Activated naive CD8-positive, alpha-beta T cell treated with anti-CD3 and anti-CD28 coated beads, Interleukin-2, amount 10 ng/mL, durations not matched to agents 7 days and 5 days (primary cell): ENCODE measurements around the gene NAT10. TPM values are rescaled to one million over a fixed set of nuclear protein-coding genes. Genes with fewer than 3 reads are reported as not detected.
"Not testable (repeated sequence)": the region's sequence is repeated elsewhere in the genome, so short reads cannot be mapped to it uniquely, and the experiment has no call there.

Experiments used
- ATAC-seq: fragments of 150-1000 bp; cut with Tn5 transposase; one replicate; pipeline ENCODE4 v1.10.0; 2021; ENCODE audit warnings: low read depth, moderate library complexity
- POLR2A ChIA-PET: fragments of 350-600 bp; sonication (Branson Sonifier 250); formaldehyde crosslinking; loops from one replicate; lab custom pipeline; 2021; ENCODE audit warnings: antibody characterized with exemption; lab: Charles Lee
- DNase-seq: peaks from one replicate; pipeline ENCODE4 v3.0.0; 2021
- H3K27ac Mint-ChIP-seq: one replicate; pipeline ENCODE4 v1.8.0; 2022; ENCODE audit warnings: mild to moderate bottlenecking, mixed read lengths
- H3K27me3 Mint-ChIP-seq: one replicate; pipeline ENCODE4 v1.8.0; 2022; ENCODE audit warnings: mild to moderate bottlenecking, moderate library complexity, mixed read lengths
- H3K36me3 Mint-ChIP-seq: one replicate; pipeline ENCODE4 v1.8.0; 2021; ENCODE audit warnings: mild to moderate bottlenecking, mixed read lengths
- H3K4me1 Mint-ChIP-seq: one replicate; pipeline ENCODE4 v1.8.0; 2021; ENCODE audit warnings: mixed read lengths
- H3K4me3 Mint-ChIP-seq: one replicate; pipeline ENCODE4 v1.8.0; 2022; ENCODE audit warnings: mild to moderate bottlenecking, moderate library complexity, mixed read lengths
- H3K9me3 Mint-ChIP-seq: one replicate; pipeline ENCODE4 v1.8.0; 2021; ENCODE audit warnings: mixed read lengths
- total RNA-seq, 2 experiments: library from RNA; stranded (reverse); gene quantifications; one replicate each; pipeline ENCODE4 v1.2.3, GENCODE V29; 2021

The NAT10 gene
- 10 to 100 TPM; 72.7 to 76.3 TPM for total RNA-seq

DNA sequence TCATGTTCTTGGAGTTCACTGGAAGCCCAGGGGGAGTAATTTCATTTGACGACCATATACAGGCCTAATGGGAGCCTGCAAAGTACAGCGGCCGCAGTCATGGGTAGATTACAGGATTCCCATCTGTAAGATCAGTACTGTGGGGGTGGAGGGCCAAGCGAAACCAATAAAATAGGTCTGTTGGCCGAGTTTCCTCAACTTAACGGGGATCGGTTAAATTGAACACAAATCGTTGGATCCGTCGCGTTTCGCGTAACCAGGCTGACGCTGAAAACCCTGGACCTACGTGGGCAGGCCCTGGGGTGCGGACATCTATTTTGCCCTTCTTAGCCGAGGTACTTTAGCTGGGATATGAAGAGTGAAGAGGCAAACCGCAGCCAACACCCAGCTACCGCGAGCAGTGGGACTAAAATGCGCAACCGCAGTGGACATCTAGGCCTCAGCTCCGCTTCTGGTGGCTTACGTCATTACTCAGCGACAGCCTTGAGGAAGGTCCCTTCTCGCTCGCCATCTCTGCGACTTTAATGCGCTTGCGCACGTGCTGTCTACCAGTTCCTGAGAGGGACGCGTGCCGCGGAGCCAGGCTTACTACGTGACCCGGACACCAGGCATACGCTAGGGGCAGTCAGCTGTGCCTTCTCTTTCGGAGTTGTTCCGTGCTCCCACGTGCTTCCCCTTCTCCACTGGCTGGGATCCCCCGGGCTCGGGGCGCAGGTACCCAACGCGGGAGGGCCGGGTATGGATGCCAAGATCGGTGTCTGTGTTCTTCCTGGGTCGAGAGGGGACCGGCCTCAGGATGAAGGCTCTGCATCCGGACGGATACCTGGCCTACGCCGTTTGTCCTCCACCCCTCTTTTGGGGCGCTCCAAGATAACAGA lies at the start of gene NAT10:
Gene NAT10 (plus strand): TSS at position 551 of the 878 bp plus-strand sequence. CDS start 2,597 bp downstream, outside the sequence.
- no peaks in the 10 kb centered on the region for H3K9me3 Mint-ChIP-seq
- peaks cover 42% of the 10 kb centered on the region for H3K4me1 Mint-ChIP-seq
- DNase-seq, result peak; percentile 90
- peak within 1 kb of the TSS; percentile 95 for H3K4me3 Mint-ChIP-seq
- peak within 1 kb of the TSS; percentile 97 for H3K27ac Mint-ChIP-seq
- POLR2A ChIA-PET, result interaction anchor here (0.5 to 2.6 kb wide), 9 partner anchors 8 to 1067 kb away, joined by 3 to 47 read pairs (median 4); partner anchors contain the start of gene CAPRIN1
- peaks cover 18% of the 10 kb centered on the region for H3K36me3 Mint-ChIP-seq
- peak; percentile 95 for ATAC-seq
- no peaks in the 10 kb centered on the region for H3K27me3 Mint-ChIP-seq

DNA sequence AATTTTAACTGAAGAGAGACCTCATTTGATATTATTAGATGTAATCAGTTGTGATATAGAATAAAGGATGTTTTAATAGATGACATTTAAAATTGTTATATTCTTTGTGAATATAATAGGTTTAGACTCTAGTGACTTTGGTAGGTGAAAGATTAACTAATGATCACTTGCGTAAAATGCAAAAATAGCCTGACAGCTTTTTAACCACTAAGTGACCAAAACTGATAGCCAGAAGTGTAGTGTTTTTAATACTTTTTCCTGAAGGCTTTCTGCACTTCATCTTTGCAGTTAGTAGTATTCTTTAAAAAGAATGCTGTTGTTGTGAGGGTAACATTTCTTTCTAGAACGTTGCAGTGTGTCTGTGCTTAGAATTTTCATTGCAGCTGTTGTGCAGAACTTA lies 48.8 kb upstream of the NAT10 start:
- no peak for ATAC-seq
- Mint-ChIP-seq H3K27ac (no peak overlapping the region), H3K27me3 (no peaks in the 10 kb centered on the region), H3K4me3 (no peak overlapping the region), H3K9me3 (no peaks in the 10 kb centered on the region), H3K4me1 (peaks cover 26% of the 10 kb centered on the region), H3K36me3 (peaks cover 34% of the 10 kb centered on the region)
- POLR2A ChIA-PET, result interaction anchor here (1.4 to 1.6 kb wide), 2 partner anchors 50 to 102 kb away, joined by 3 read pairs; no protein-coding TSS in a partner anchor
- DNase-seq, result no peak

DNA sequence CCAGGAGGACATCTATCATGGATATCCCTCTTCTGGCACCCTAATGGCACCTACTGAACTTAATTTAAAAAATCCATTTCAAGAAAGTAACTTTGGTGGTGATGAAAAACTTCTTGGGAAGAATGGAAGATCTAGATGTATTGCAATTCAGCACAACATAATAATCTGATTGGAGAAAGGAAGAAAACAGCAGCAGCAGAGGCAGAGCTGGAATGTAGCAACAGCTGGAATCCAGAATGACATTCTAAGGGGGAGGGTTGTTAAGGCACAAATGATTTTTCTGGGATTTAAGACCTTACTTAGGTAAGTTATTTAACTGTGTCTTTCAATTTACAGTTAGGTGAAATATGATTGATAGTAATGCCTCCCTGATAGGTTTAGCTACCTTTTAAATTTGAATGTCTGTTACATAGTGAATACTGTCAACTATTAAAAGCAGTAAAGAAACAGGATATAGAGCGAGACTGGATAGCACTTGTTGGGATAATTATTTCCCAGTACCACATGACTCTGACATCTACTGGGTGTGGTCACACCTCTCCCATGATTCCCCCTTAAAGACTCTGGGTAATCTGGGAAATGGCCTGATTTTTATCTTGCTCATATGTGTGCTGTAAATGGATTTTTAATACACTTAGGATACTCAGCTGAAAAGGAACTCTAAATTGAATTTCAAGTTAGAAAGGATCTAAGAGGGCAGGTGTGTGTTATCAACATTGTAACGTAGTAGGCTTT lies 42.2 kb upstream of the NAT10 start:
- Mint-ChIP-seq H3K27ac (peak overlapping the region; percentile 2), H3K4me1 (peaks cover 45% of the 10 kb centered on the region), H3K4me3 (no peak overlapping the region), H3K9me3 (no peaks in the 10 kb centered on the region), H3K36me3 (peaks cover 32% of the 10 kb centered on the region), H3K27me3 (no peaks in the 10 kb centered on the region)
- POLR2A ChIA-PET, result no interaction called here
- DNase-seq (no peak), ATAC-seq (no peak)

DNA sequence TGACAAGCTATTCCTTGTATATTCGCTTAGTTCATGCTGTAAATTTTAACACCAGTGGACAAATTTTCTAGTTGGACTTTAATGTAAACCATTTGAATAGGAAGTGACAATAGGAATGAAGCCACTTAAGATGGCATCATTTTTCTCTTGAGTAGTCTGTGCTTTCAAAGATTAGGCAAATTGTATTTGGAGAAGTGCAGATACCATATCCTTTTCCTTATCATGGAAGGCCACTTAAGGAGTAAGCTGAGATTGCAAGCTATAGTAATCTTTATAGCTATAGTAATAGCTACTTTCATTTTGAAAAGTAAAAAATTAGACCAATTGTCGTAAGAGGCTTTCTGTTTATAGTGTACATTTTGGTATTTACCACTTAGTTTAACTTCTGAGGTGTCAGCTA lies 41.1 kb upstream of the NAT10 start:
- ATAC-seq, result no peak
- no peak overlapping the region for H3K4me3 Mint-ChIP-seq
- H3K36me3 Mint-ChIP-seq, result peaks cover 23% of the 10 kb centered on the region
- peaks cover 39% of the 10 kb centered on the region for H3K4me1 Mint-ChIP-seq
- no peaks in the 10 kb centered on the region for H3K27me3 Mint-ChIP-seq
- no peaks in the 10 kb centered on the region for H3K9me3 Mint-ChIP-seq
- H3K27ac Mint-ChIP-seq, result no peak overlapping the region
- DNase-seq, result no peak
- POLR2A ChIA-PET, result interaction anchor here (1.5 kb wide), 1 partner anchor 41 kb away, joined by 4 read pairs; the partner anchor contains the start of gene NAT10

DNA sequence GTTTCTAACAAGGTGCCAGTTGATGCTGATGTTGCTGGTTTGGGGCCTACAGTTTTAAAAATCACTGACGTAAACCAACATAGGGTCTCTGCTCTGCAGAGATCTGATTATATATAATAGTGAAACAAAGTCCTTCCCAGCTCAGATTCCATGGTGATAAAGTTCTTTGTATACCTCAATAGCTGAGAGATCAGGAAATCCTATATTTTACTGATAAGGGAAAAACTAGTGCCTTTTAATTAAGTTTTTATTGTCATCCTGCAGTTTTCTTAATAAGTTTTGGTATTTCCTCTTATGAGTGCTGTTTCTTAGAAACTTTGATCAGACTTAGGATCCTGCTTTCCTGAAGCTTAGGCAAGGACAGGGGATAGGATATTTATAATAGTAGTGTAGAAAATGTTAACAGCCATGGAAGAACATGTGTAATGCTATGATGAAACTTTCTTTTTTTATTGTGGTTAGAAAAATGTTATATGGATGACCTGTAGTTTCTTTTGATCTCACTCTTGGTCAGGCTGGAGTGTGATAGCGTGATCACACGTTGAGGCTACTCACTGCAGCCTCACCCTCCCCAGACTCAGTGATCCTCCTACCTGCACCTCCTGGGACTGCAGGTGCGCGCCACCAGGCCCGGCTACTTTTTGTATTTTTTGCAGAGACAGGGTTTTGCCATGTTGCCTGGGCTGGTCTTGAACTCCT lies 39.8 kb upstream of the NAT10 start:
- H3K4me1 Mint-ChIP-seq, result peaks cover 36% of the 10 kb centered on the region
- H3K27ac Mint-ChIP-seq, result no peak overlapping the region
- H3K36me3 Mint-ChIP-seq, result peaks cover 18% of the 10 kb centered on the region
- no peaks in the 10 kb centered on the region for H3K9me3 Mint-ChIP-seq
- DNase-seq (no peak), ATAC-seq (no peak)
- H3K4me3 Mint-ChIP-seq, result no peak overlapping the region
- POLR2A ChIA-PET, result interaction anchor here (0.6 to 1.5 kb wide), 2 partner anchors 40 to 45 kb away, joined by 3 to 4 read pairs; partner anchors contain the start of gene NAT10
- no peaks in the 10 kb centered on the region for H3K27me3 Mint-ChIP-seq

DNA sequence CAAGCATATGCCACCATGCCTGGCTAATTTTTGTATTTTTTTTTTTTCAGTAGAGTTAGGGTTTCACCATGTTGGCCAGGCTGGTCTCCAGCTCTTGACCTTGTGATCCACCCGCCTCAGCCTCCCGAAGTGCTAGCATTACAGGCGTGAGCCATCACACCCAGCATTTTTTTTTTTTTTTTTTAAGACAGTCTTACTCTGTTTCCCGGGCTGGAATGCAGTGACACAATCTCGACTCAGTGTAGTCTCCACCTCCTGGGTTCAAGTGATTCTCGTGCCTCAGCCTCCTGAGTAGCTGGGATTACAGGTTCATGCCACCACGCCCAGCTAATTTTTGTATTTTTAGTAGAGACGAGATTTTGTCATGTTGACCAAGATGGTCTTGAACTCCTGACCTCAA lies 38.7 kb upstream of the NAT10 start:
- not testable (repeated sequence) for H3K27ac Mint-ChIP-seq, H3K9me3 Mint-ChIP-seq, DNase-seq, H3K4me3 Mint-ChIP-seq, ATAC-seq, H3K27me3 Mint-ChIP-seq
- POLR2A ChIA-PET, result interaction anchor here (0.6 to 1.2 kb wide), 2 partner anchors 23 to 26 kb away, joined by 3 to 5 read pairs; no protein-coding TSS in a partner anchor
- Mint-ChIP-seq H3K4me1 (peaks cover 38% of the 10 kb centered on the region), H3K36me3 (peaks cover 18% of the 10 kb centered on the region)

DNA sequence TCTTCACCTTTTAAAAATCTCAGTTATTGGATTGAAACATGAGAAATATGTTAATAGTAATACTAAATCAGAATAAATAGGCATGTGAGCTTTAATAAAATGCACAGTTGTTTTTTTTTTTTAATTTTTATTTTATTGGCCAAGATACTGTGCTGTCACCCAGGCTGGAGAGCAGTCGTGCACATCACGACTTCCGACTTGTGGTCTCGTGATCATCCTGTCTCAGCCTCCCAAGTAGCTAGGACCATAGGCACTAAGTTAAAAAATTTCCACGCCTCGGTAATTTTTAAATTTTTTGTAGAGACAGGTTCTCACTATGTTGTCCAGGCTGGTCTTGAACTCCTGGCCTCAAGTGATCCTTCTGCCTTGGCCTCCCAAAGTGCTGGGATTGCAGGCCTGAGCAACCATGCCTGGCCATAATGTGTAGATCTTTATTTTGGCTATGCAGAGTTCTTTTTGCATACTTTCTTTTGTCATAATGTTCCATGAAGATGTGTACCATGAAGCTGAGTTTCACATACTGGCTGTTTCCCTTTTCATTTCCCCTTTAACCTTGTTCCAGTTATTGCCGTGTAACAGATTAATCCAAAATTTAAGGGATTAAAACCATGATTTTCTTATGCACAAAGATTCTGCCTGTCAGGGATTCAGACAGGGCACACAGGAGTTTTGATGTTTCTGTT lies 37.9 kb upstream of the NAT10 start:
- peaks cover 16% of the 10 kb centered on the region for H3K36me3 Mint-ChIP-seq
- no peak for DNase-seq
- ATAC-seq, result no peak
- peak overlapping the region; percentile 48 for H3K27ac Mint-ChIP-seq
- peaks cover 36% of the 10 kb centered on the region for H3K4me1 Mint-ChIP-seq
- no peak overlapping the region for H3K4me3 Mint-ChIP-seq
- POLR2A ChIA-PET, result interaction anchor here (0.6 to 1.2 kb wide), 3 partner anchors 16 to 26 kb away, joined by 3 to 5 read pairs (median 3); partner anchors contain the start of gene CAPRIN1
- H3K27me3 Mint-ChIP-seq, result no peaks in the 10 kb centered on the region
- no peaks in the 10 kb centered on the region for H3K9me3 Mint-ChIP-seq

DNA sequence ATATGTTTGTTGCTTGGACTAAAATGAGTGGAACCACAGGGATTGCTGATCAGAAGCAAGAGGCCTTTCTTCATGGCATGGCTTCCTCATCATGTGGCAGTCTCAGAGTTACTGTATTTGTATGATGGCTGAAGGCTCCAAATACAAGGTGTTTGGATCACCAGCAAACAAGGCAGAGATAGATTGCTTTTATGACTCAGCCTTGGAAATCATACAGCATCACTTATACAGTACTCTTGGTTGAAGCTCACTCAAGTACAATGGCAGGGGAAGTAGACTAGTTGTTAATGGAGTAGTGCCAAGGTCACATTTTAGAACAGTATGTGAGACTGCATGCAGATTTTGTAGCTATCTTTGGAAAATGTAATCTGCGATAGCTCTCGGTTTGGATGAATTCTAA lies 37.3 kb upstream of the NAT10 start:
- Mint-ChIP-seq H3K27me3 (no peaks in the 10 kb centered on the region), H3K36me3 (peaks cover 14% of the 10 kb centered on the region), H3K9me3 (no peaks in the 10 kb centered on the region), H3K4me1 (peaks cover 34% of the 10 kb centered on the region), H3K27ac (peak overlapping the region; percentile 8), H3K4me3 (no peak overlapping the region)
- ATAC-seq, result no peak
- POLR2A ChIA-PET, result interaction anchor here (0.7 kb wide), 1 partner anchor 16 kb away, joined by 3 read pairs; the partner anchor contains the start of gene CAPRIN1
- DNase-seq, result no peak

DNA sequence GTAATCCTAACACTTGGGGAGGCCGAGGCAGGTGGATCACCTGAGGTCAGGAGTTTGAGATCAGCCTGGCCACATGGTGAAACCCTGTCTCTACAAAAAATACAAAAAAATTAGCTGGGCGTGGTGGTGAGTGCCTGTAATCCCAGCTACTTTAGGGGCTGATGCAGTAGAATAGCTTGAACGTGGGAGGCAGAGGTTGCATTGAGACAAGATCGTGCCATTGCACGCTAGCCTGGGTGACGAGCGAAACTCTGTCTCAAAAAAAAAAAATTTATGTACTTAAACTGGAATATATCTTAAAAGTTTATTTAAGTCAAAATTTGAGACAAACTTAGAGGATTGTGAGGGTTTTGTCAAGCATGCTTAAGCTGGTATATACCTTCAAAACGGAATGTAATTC lies 34.1 kb upstream of the NAT10 start:
- ATAC-seq, H3K9me3 Mint-ChIP-seq, DNase-seq, H3K27me3 Mint-ChIP-seq, H3K4me3 Mint-ChIP-seq, H3K27ac Mint-ChIP-seq: not testable (repeated sequence)
- POLR2A ChIA-PET, result interaction anchor here (0.7 kb wide), 1 partner anchor 20 kb away, joined by 3 read pairs; no protein-coding TSS in a partner anchor
- Mint-ChIP-seq H3K36me3 (peaks cover 16% of the 10 kb centered on the region), H3K4me1 (peaks cover 31% of the 10 kb centered on the region)

DNA sequence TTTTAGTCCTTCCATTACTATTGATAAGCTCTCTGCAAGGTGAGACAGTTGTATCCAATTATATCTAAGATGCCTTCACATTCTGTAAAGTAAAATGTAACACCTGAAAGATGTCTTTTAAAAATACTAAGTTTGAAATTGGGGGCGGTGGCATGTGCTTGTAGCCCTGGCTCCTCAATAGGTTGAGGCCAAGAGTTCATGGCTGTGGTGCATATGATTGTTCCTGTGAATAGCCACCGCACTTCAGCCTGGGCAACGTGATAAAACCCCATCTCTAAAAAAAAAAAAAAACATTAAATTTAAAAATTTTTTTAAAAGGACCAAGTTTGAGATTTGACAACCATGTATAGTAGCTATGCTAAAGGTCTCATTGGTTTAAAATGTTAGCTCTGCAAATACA lies 33.4 kb upstream of the NAT10 start:
- H3K27ac Mint-ChIP-seq, result no peak overlapping the region
- H3K36me3 Mint-ChIP-seq, result peaks cover 17% of the 10 kb centered on the region
- POLR2A ChIA-PET, result interaction anchor here (0.7 kb wide), 1 partner anchor 21 kb away, joined by 3 read pairs; no protein-coding TSS in a partner anchor
- no peaks in the 10 kb centered on the region for H3K9me3 Mint-ChIP-seq
- peaks cover 28% of the 10 kb centered on the region for H3K4me1 Mint-ChIP-seq
- ATAC-seq (no peak), DNase-seq (no peak)
- no peak overlapping the region for H3K4me3 Mint-ChIP-seq
- no peaks in the 10 kb centered on the region for H3K27me3 Mint-ChIP-seq

DNA sequence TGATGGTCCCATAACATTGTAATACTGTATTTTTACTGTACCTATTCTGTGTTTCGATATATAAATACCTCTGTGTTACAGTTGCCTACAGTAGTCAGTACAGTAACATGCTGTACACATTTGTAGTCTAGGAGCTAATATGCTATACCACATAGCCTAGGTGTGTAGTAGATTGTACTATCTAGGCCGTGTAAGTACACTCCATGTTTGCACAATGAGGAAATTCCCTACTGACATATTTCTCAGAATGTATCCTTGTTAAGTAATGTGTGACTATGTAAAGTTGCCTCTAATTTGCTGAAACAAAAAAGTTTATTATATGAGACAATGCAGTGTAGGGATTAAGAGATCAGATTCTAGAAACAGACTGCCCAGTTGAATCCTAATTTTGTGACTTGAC lies 32.6 kb upstream of the NAT10 start:
- Mint-ChIP-seq H3K27me3 (no peaks in the 10 kb centered on the region), H3K36me3 (peaks cover 15% of the 10 kb centered on the region), H3K27ac (no peak overlapping the region), H3K4me3 (no peak overlapping the region), H3K4me1 (peaks cover 23% of the 10 kb centered on the region), H3K9me3 (no peaks in the 10 kb centered on the region)
- ATAC-seq (no peak), DNase-seq (no peak)
- POLR2A ChIA-PET, result no interaction called here

DNA sequence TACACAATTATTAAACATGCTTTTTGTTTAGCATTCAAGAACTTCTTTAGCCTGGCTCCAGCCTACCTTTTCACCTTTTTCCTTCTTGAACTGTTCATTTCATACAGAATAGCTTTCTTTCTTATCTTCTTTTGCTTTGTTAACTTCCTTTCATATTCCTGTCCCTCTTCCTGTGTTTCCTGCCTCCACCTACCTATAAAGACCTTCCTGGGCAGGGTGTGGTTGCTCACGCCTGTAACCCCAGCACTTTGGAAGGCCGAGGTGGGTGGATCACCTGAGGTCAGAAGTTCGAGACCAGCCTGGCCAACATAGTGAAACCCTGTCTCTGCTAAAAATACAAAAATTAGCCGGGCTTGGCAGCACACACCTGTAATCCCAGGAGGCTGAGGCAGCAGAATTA lies 31.0 kb upstream of the NAT10 start:
- no peak overlapping the region for H3K4me3 Mint-ChIP-seq
- no peak overlapping the region for H3K27ac Mint-ChIP-seq
- peaks cover 21% of the 10 kb centered on the region for H3K4me1 Mint-ChIP-seq
- no peak for ATAC-seq
- DNase-seq, result no peak
- H3K27me3 Mint-ChIP-seq, result no peaks in the 10 kb centered on the region
- POLR2A ChIA-PET, result no interaction called here
- H3K36me3 Mint-ChIP-seq, result peaks cover 17% of the 10 kb centered on the region
- H3K9me3 Mint-ChIP-seq, result no peaks in the 10 kb centered on the region
